SH-SY5Y (cell line): ENCODE measurements around the gene MICAL3.

ENCODE experiments used
- GATA2 ChIP-seq: IDR thresholded peaks from 2 replicates; pipeline ENCODE4 v1.6.1; 2011; ENCODE audit warnings: mild to moderate bottlenecking, low read depth, low read length
- GATA3 ChIP-seq: IDR thresholded peaks from 2 replicates; pipeline ENCODE4 v1.6.1; 2011; ENCODE audit warnings: low read depth, mild to moderate bottlenecking, low read length, moderate library complexity

MICAL3 gene

DNA sequence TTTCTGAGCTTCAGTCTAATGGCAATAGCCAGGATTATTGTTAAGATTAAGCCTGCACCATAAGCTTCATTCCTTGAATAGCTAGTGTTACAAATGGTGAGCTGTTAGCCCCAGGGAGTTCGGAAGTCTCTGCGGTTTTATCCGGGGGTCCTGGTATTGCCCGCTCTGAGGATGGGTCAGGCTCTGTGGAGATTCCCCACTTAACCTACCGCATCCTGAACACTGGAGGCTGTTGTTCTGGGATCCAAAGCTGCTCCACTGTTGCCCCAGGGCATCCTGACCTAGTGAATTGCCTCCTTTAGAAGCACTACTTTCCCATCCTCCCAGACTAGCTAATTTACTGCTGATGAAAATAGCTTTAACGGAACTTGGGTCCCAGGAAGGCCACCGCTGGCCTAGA is 38.9 kb upstream of the MICAL3 start:
- TF ChIP-seq GATA2 (no peak), GATA3 (no peak)

- TF ChIP-seq GATA3 (no peak), GATA2 (no peak)
Observed at GRCh38 chr22:18062421-18062820, 38.1 kb upstream of the MICAL3 start.

GRCh38 chr22:18060646-18061620 is 36.6 kb upstream of the MICAL3 start:
- TF ChIP-seq GATA3 (no peak), GATA2 (no peak)

DNA sequence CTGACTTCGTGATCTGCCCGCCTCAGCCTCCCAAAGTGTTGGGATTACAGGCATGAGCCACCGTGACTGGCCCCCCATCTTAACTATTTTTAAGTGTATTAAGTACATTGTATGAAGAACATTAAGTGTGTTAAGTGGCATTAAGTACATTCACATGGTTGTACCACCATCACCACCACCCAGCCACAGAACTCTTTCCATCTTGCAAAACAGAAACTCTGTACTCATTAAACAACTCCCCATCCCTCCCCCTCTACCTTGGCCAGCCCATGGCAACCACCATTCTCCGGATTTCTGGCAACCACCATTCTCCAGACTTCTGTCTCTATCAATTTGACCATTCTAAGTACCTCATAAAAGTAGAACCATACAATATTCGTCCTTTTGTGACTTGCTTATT is 35.6 kb upstream of the MICAL3 start:
- no peak for TF ChIP-seq GATA3
- no peak for TF ChIP-seq GATA2

DNA sequence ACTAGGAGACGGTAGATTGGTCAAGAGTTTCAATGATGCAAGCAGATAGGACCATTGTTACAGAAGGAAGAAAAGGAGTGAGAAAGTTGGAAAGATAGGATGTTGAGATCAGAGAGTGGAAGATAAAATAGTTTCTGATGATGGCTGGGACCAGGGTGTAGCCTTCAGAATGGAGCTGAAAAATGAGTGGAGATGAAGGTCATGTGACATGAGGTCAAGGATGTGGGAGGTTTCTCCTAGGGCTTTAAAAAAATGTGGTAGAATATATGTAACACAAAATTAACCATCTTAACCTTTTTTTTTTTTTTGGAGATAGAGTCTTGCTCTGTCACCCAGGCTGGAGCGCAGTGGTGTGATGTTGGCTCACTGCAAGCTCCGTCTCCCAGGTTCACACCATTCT is 35.1 kb upstream of the MICAL3 start:
- no peak for TF ChIP-seq GATA3
- no peak for TF ChIP-seq GATA2

GRCh38 chr22:18059094-18059417 is 34.7 kb upstream of the MICAL3 start:
- no peak for TF ChIP-seq GATA3
- no peak for TF ChIP-seq GATA2

DNA sequence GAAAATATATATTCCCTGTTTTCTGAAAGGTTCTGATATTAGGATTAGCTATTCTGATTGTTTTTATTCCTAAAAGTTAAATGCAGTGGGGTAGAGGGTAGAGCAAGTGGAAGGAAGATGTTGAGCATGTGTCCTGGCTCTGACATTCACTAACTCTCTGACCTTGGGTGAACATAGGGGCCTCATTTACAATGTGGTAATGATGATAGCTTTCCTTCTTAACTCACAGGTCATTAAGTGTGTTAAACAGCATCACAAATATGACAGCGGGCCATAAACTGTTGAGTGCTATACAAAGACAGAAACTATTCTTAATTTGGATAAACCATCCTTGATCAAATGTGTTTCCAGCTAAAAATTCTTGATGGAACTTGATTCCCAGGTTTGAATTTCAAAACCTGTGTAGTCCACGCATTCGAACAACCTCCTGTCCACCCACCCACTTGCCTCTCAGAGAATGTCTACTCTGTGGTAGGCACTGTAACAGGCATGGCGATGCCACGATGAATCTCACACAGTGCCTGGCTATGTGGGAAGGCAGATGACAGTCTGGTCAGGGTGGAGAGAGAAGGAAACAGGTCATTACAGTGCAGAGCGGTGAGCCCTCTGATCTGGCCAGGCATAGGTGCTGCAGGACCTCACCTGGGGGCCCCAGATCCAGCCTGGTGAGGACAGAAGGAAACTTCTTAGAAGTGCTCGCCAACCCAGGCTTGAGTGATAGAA is 34.2 kb upstream of the MICAL3 start:
- TF ChIP-seq GATA2 (no peak), GATA3 (no peak)

GRCh38 chr22:18057568-18058209 is 33.3 kb upstream of the MICAL3 start:
- no peak for TF ChIP-seq GATA3
- TF ChIP-seq GATA2: no peak

DNA sequence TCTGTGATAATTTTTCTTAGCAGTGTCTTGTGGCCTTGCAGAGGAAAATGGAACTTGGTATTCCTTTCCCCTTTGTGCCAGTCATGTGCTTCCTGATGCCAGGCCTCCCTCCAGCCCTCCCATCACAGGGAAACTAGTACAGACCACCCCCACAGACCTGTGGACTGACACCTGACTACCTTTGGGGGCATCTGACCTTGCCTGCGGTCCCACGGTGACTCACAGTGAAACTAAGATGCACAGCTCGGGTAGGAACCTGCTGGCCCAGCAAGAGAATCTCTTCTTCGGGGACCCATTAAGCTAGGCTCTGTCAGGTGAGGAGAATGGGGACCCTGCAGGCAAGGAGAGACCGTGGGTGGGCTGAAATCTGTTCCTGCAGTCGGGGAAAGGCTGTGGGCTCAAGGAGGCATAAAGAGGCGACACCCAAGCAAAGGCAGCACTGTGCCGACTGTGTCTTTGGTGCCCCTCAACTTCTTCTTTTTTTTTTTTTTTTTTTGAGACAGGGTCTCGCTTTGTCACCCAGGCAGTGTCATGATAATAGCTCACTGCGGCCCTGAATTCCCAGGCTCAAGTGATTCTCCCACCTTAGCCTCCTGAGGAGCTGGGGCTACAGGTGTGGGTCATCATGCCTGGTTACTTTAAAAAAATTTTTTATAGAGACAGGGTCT is 32.6 kb upstream of the MICAL3 start:
- TF ChIP-seq GATA2: no peak
- TF ChIP-seq GATA3: no peak

DNA sequence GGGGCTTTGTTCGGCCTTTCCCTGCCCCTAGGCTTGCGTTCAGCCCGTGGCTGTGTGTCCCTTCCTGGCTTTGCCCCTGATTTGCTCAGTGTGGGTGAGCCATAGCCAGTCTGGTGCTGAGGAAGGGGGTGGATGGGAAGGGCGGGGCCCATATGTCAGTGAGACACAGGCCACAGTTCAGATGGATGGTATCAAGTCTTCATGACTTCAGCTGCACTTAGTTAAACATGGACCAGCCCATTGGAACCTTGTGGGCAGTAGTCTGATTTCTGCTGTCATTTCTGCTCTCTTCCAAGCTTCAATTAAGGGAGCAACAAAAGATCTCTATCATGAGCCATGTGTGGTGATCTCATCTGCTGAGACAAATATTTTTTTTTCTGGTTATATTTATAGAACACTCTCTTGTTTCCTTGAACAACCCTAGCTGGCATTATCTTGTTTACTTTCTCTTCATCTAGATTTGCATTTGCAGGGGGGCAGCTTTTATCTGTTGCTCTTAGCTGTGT is 31.9 kb upstream of the MICAL3 start:
- peak; percentile 68 for TF ChIP-seq GATA3
- TF ChIP-seq GATA2: peak; percentile 79

- TF ChIP-seq GATA3 (no peak), GATA2 (no peak)
Observed at GRCh38 chr22:18055619-18056160, 31.3 kb upstream of the MICAL3 start.

GRCh38 chr22:18050065-18050464 is 25.7 kb upstream of the MICAL3 start:
- TF ChIP-seq GATA3 (no peak), GATA2 (no peak)

- no peak for TF ChIP-seq GATA2
Observed at GRCh38 chr22:18048441-18048898, 24.1 kb upstream of the MICAL3 start.

DNA sequence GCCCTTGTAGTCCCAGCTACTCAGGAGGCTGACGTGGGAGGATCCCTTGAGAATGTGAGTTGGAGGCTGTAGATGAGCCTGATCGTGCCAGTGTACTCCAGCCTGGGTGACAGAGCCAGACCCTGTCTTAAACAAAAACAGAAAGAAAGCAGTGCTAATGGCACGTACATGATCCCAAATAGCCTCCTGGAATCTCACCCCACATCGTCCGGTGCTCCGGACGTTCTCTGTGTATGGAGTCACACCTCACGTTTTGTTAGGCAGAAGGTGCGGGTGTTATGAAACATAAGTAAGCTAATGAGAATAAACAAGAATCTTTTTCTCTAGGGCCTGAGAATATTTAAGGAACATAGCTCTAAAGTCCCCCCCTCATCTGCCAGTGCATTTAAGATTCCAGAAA is 23.7 kb upstream of the MICAL3 start:
- TF ChIP-seq GATA2: no peak
- no peak for TF ChIP-seq GATA3
